Liver (tissue), 9 donors: ENCODE results near the gene TJP1. TPM values are rescaled to one million over a fixed set of nuclear protein-coding genes. Genes with fewer than 3 reads are reported as not detected.
A peak's percentile ranks its signal among the peaks of the same experiment; 100 is the strongest.

Source experiments
- DNase-seq: peaks from one replicate; pipeline ENCODE4 v3.0.0-alpha.2; 2017; ENCODE audit warnings: low spot score
- H3K27ac ChIP-seq, 2 donors: one replicate each; pipeline ENCODE4 v1.7.0; 2013; ENCODE audit warnings: inconsistent platforms in 2 of 2, low read length in 2 of 2, control low read depth in 1 of 2, low read depth in 1 of 2, mild to moderate bottlenecking in 1 of 2
- H3K27me3 ChIP-seq, 4 donors: one replicate each; pipeline versions ENCODE4 v1.6.1 to v1.7.0; 2013; ENCODE audit warnings: low read length in 3 of 4, inconsistent platforms in 1 of 4, mild to moderate bottlenecking in 1 of 4, moderate library complexity in 1 of 4; ENCODE audit not compliant: control insufficient read depth in 4 of 4, insufficient read depth in 4 of 4
- H3K36me3 ChIP-seq, 4 donors: one replicate each; pipeline versions ENCODE4 v1.6.1 to v1.7.0; 2013; ENCODE audit warnings: low read length in 3 of 4, mild to moderate bottlenecking in 3 of 4, low read depth in 1 of 4, moderate library complexity in 1 of 4; ENCODE audit not compliant: control insufficient read depth in 4 of 4, insufficient read depth in 3 of 4
- H3K4me1 ChIP-seq, 4 donors: one replicate each; pipeline versions ENCODE4 v1.6.1 to v1.7.0; 2013; ENCODE audit warnings: low read length in 3 of 4, mild to moderate bottlenecking in 3 of 4, moderate library complexity in 1 of 4; ENCODE audit not compliant: control insufficient read depth in 4 of 4, insufficient read depth in 4 of 4
- H3K4me3 ChIP-seq, 3 donors: one replicate each; pipeline versions ENCODE4 v1.6.1 to v1.7.0; 2013; ENCODE audit warnings: low read length in 3 of 3, control low read depth in 1 of 3, low read depth in 1 of 3, mild to moderate bottlenecking in 1 of 3
- H3K9ac ChIP-seq, 2 donors: one replicate each; pipeline ENCODE4 v1.7.0; 2013; ENCODE audit warnings: low read length in 2 of 2, mild to moderate bottlenecking in 2 of 2, moderate library complexity in 2 of 2, control low read depth in 1 of 2, low read depth in 1 of 2
- H3K9me3 ChIP-seq, 4 donors: one replicate each; pipeline versions ENCODE4 v1.6.1 to v1.7.0; 2013; ENCODE audit warnings: low read length in 3 of 4; ENCODE audit not compliant: control insufficient read depth in 4 of 4
- EGR1 ChIP-seq, 2 donors: IDR thresholded peaks; 2 replicates each; pipeline ENCODE4 v1.6.1; 2016 to 2018; ENCODE audit warnings: antibody characterized with exemption in 2 of 2, low read depth in 2 of 2
- FOXA1 ChIP-seq: IDR thresholded peaks from 2 replicates; pipeline ENCODE4 v1.6.1; 2016; ENCODE audit warnings: antibody characterized with exemption
- FOXA2 ChIP-seq: IDR thresholded peaks from 2 replicates; pipeline ENCODE4 v1.6.1; 2016; ENCODE audit warnings: antibody characterized with exemption
- GABPA ChIP-seq, 2 donors: IDR thresholded peaks in 1 of 2; conservative IDR thresholded peaks in 1 of 2; 2 replicates each; pipeline ENCODE4 v1.6.1; 2016; ENCODE audit warnings: antibody characterized with exemption in 2 of 2, mild to moderate bottlenecking in 1 of 2, moderate library complexity in 1 of 2
- HNF4A ChIP-seq, 2 donors: conservative IDR thresholded peaks; 2 replicates each; pipeline ENCODE4 v1.6.1; 2016; ENCODE audit warnings: antibody characterized with exemption in 2 of 2, mild to moderate bottlenecking in 2 of 2
- HNF4G ChIP-seq: IDR thresholded peaks from 2 replicates; pipeline ENCODE4 v1.6.1; 2016; ENCODE audit warnings: antibody characterized with exemption
- JUND ChIP-seq, 2 donors: IDR thresholded peaks; 2 replicates each; pipeline ENCODE4 v1.6.1; 2016; ENCODE audit warnings: antibody characterized with exemption in 2 of 2
- NR2F2 ChIP-seq: IDR thresholded peaks from 2 replicates; pipeline ENCODE4 v1.6.1; 2016; ENCODE audit warnings: antibody characterized with exemption
- RAD21 ChIP-seq, 2 donors: IDR thresholded peaks; 2 replicates each; pipeline ENCODE4 v1.6.1; 2016; ENCODE audit warnings: antibody characterized with exemption in 2 of 2, mild to moderate bottlenecking in 2 of 2
- RXRA ChIP-seq, 2 donors: IDR thresholded peaks; 2 replicates each; pipeline ENCODE4 v1.6.1; 2017 to 2018; ENCODE audit warnings: antibody characterized with exemption in 2 of 2, mild to moderate bottlenecking in 1 of 2
- SP1 ChIP-seq: IDR thresholded peaks from 2 replicates; pipeline ENCODE4 v1.6.1; 2018; ENCODE audit warnings: antibody characterized with exemption, mild to moderate bottlenecking
- YY1 ChIP-seq: IDR thresholded peaks from 2 replicates; pipeline ENCODE4 v1.6.1; 2016; ENCODE audit warnings: antibody characterized with exemption, mild to moderate bottlenecking
- WGBS: extraction: QIAGEN DNeasy Blood & Tissue Kit; methylation state at CpG from one replicate; pipeline ENCODE4 v1.1.7; 2013; 5-methylcytosine and 5-hydroxymethylcytosine counted together
- polyA plus RNA-seq, 2 donors: library from polyadenylated mRNA; stranded (reverse) in 1 of 2; unstranded in 1 of 2; fragments of 200-250 nt in 1 of 2; fragments of >200 nt in 1 of 2; fragmentation: Nextera tagmentation in 1 of 2; extraction: Ambion mirVana in 1 of 2; gene quantifications; one replicate each; pipeline versions ENCODE4 v1.2.1 to v1.2.3, GENCODE V29; 2013 to 2015
- total RNA-seq, 2 donors: library from RNA; depleted of rRNA; stranded (reverse); fragments of >200 nt; gene quantifications; one replicate each; pipeline ENCODE4 v1.2.3, GENCODE V29; 2014
- TF ChIP-seq, protein P1 (sequence below): IDR thresholded peaks from 2 replicates; pipeline ENCODE4 v1.6.1; 2016; ENCODE audit warnings: antibody characterized with exemption
- TF ChIP-seq, protein P2 (sequence below): IDR thresholded peaks from 2 replicates; pipeline ENCODE4 v1.6.1; 2016; ENCODE audit warnings: antibody characterized with exemption
- TF ChIP-seq, protein P3 (sequence below): IDR thresholded peaks from 2 replicates; pipeline ENCODE4 v1.6.1; 2016; ENCODE audit warnings: antibody characterized with exemption
- TF ChIP-seq, protein P4 (sequence below): fragments of 150-350 bp; IDR thresholded peaks from 2 replicates; pipeline ENCODE4 v1.5.1; 2017; ENCODE audit warnings: improper control_type of control experiment, low read depth, low read length; ENCODE audit not compliant: missing input control
- TF ChIP-seq, protein P5 (sequence below): IDR thresholded peaks from 2 replicates; pipeline ENCODE4 v1.6.1; 2016; ENCODE audit warnings: antibody characterized with exemption, mild to moderate bottlenecking
- donor health status: healthy.
- donor health status: healthy.
- donor health status: healthy.
- donor health status: healthy.
- donor health status: healthy.

TJP1 gene
- total and polyA plus RNA-seq, 4 donors = 12.6 to 40.4 (median 16.9) TPM

DNA sequence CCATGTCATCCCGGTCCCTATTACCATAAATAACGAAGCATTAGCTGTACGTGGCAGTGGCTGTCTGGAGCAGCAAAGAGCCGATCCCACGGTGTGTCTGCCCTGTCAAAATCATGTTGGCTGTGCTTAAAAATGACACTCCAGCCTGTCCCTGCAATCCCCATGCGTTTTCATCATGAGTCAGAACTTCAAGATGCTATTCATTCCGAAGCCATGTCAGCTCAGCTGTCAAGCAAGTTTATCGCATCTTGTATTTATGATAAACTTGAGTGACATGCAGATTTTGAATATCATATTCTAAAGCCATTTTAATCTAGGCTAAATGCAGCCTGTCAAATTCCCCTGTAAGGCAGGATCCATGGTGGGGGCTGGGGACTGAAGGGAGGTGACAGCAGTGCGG is 152.4 kb downstream of the TJP1 start:
- Histone ChIP-seq H3K9me3 (no peaks in the 10 kb centered on the region), H3K9ac (no peak overlapping the region), H3K27ac (peak overlapping the region in 1 of 2 donors; percentile 94), H3K27me3 (no peaks in the 10 kb centered on the region), H3K36me3 (no peaks in the 10 kb centered on the region), H3K4me3 (no peak overlapping the region), H3K4me1 (peaks cover 7 to 19% (median 15%) of the 10 kb centered on the region in 4 donors)
- 90% methylated on average over 9 of the region's 9 CpGs for WGBS
- no peak for DNase-seq
- TF ChIP-seq, protein P1, sequence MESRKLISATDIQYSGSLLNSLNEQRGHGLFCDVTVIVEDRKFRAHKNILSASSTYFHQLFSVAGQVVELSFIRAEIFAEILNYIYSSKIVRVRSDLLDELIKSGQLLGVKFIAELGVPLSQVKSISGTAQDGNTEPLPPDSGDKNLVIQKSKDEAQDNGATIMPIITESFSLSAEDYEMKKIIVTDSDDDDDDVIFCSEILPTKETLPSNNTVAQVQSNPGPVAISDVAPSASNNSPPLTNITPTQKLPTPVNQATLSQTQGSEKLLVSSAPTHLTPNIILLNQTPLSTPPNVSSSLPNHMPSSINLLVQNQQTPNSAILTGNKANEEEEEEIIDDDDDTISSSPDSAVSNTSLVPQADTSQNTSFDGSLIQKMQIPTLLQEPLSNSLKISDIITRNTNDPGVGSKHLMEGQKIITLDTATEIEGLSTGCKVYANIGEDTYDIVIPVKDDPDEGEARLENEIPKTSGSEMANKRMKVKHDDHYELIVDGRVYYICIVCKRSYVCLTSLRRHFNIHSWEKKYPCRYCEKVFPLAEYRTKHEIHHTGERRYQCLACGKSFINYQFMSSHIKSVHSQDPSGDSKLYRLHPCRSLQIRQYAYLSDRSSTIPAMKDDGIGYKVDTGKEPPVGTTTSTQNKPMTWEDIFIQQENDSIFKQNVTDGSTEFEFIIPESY = no peak
- no peak for TF ChIP-seq HNF4A (conservative IDR thresholded peaks at IDR 0.05)
- TF ChIP-seq, protein P2, sequence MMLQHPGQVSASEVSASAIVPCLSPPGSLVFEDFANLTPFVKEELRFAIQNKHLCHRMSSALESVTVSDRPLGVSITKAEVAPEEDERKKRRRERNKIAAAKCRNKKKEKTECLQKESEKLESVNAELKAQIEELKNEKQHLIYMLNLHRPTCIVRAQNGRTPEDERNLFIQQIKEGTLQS = no peak
- TF ChIP-seq YY1 = no peak
- TF ChIP-seq, protein P3, sequence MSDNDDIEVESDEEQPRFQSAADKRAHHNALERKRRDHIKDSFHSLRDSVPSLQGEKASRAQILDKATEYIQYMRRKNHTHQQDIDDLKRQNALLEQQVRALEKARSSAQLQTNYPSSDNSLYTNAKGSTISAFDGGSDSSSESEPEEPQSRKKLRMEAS = no peak
- no peak for TF ChIP-seq JUND (IDR thresholded peaks at IDR 0.05)
- TF ChIP-seq RXRA (IDR thresholded peaks at IDR 0.05) = no peak
- TF ChIP-seq SP1 = no peak
- TF ChIP-seq HNF4G = no peak
- TF ChIP-seq, protein P4, sequence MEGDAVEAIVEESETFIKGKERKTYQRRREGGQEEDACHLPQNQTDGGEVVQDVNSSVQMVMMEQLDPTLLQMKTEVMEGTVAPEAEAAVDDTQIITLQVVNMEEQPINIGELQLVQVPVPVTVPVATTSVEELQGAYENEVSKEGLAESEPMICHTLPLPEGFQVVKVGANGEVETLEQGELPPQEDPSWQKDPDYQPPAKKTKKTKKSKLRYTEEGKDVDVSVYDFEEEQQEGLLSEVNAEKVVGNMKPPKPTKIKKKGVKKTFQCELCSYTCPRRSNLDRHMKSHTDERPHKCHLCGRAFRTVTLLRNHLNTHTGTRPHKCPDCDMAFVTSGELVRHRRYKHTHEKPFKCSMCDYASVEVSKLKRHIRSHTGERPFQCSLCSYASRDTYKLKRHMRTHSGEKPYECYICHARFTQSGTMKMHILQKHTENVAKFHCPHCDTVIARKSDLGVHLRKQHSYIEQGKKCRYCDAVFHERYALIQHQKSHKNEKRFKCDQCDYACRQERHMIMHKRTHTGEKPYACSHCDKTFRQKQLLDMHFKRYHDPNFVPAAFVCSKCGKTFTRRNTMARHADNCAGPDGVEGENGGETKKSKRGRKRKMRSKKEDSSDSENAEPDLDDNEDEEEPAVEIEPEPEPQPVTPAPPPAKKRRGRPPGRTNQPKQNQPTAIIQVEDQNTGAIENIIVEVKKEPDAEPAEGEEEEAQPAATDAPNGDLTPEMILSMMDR = no peak
- TF ChIP-seq FOXA2 = no peak
- no peak for TF ChIP-seq FOXA1
- no peak for TF ChIP-seq EGR1 (IDR thresholded peaks at IDR 0.05; ENCODE audit: low read depth in 2 of 2)

DNA sequence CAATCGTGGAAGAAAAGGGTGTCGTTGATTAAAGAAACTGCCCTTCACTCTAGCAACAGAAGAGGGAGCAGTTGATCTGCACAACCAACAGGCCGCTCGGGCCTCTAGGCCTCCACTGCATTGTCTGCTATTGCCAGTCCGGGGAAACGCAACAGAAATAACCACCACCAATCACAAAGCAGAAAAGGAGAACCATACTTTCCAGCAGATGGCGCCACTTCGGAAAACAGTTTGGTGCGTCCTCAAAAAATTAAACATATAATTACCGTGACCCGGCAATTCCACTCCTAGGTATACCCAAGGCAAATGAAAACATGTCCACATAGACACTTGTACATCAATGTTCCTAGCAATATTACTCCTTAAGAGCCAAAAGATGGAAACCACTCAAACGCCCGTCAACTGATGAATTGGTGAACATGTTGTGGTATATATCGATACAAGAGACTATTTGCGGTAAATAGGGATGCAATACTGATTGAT is 154.1 kb downstream of the TJP1 start:
- H3K36me3 ChIP-seq = no peaks in the 10 kb centered on the region
- WGBS = 34% methylated on average over 15 of the region's 15 CpGs
- TF ChIP-seq, protein P4 = peak; percentile 96
- TF ChIP-seq GABPA (IDR thresholded peaks at IDR 0.05 in 1 of 2, conservative IDR thresholded peaks at IDR 0.05 in 1 of 2) = no peak
- TF ChIP-seq, protein P1 = no peak
- TF ChIP-seq HNF4G = no peak
- no peak for TF ChIP-seq EGR1 (IDR thresholded peaks at IDR 0.05; ENCODE audit: low read depth in 2 of 2)
- TF ChIP-seq HNF4A (conservative IDR thresholded peaks at IDR 0.05) = peak in 1 of 2 donors; percentile 39
- TF ChIP-seq RXRA (IDR thresholded peaks at IDR 0.05) = peak; percentile 37 to 61
- TF ChIP-seq, protein P3 = peak; percentile 16
- TF ChIP-seq, protein P2 = peak; percentile 22
- TF ChIP-seq FOXA1 = peak; percentile 11
- peak; percentile 100 for TF ChIP-seq RAD21 (IDR thresholded peaks at IDR 0.05)
- TF ChIP-seq NR2F2 = no peak
- peak; percentile 45 for TF ChIP-seq SP1
- no peak for TF ChIP-seq FOXA2
- no peak for TF ChIP-seq JUND (IDR thresholded peaks at IDR 0.05)
- TF ChIP-seq, protein P5, sequence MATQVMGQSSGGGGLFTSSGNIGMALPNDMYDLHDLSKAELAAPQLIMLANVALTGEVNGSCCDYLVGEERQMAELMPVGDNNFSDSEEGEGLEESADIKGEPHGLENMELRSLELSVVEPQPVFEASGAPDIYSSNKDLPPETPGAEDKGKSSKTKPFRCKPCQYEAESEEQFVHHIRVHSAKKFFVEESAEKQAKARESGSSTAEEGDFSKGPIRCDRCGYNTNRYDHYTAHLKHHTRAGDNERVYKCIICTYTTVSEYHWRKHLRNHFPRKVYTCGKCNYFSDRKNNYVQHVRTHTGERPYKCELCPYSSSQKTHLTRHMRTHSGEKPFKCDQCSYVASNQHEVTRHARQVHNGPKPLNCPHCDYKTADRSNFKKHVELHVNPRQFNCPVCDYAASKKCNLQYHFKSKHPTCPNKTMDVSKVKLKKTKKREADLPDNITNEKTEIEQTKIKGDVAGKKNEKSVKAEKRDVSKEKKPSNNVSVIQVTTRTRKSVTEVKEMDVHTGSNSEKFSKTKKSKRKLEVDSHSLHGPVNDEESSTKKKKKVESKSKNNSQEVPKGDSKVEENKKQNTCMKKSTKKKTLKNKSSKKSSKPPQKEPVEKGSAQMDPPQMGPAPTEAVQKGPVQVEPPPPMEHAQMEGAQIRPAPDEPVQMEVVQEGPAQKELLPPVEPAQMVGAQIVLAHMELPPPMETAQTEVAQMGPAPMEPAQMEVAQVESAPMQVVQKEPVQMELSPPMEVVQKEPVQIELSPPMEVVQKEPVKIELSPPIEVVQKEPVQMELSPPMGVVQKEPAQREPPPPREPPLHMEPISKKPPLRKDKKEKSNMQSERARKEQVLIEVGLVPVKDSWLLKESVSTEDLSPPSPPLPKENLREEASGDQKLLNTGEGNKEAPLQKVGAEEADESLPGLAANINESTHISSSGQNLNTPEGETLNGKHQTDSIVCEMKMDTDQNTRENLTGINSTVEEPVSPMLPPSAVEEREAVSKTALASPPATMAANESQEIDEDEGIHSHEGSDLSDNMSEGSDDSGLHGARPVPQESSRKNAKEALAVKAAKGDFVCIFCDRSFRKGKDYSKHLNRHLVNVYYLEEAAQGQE = no peak

More for the DNA sequence above, 154.1 kb downstream of the TJP1 start:
- no peak overlapping the region for H3K4me3 ChIP-seq
- no peak overlapping the region for H3K9ac ChIP-seq
- no peaks in the 10 kb centered on the region for H3K27me3 ChIP-seq
- H3K27ac ChIP-seq = no peak overlapping the region
- DNase-seq = peak; percentile 51
- H3K9me3 ChIP-seq = no peaks in the 10 kb centered on the region
- peaks cover 7 to 19% (median 15%) of the 10 kb centered on the region in 4 donors for H3K4me1 ChIP-seq
